ENCODE measurements around the gene OR10A6. TPM values are rescaled to one million over a fixed set of nuclear protein-coding genes. Genes with fewer than 3 reads are reported as not detected.

The OR10A6 gene, protein sequence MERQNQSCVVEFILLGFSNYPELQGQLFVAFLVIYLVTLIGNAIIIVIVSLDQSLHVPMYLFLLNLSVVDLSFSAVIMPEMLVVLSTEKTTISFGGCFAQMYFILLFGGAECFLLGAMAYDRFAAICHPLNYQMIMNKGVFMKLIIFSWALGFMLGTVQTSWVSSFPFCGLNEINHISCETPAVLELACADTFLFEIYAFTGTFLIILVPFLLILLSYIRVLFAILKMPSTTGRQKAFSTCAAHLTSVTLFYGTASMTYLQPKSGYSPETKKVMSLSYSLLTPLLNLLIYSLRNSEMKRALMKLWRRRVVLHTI
- not detected for polyA plus RNA-seq (2012; ENCODE audit: insufficient read depth, insufficient read length)

DNA sequence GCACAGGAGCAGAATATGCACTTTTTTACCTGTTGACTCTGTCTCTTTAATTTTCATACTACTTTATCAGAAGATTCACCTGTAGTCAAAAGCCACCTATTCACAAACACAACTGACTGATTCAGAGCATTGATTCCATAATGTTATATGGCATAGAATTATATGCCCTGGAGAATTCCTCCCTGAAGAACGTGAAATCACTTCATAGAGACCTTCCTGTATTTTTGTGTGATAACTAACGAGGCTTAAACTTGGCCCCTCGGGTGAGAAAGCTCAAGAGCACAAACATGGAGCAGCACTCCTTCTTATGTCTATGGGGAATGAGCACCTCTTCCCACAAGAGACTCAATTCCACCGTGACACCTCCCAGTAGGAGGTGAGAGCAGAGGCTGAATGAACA lies at the start of gene OR10A6:
Gene OR10A6 (minus strand): TSS at position 101 of the 400 bp plus-strand sequence. CDS start 2,606 bp downstream, outside the sequence.
- no peak within 1 kb of the TSS for H3K4me3 ChIP-seq (ENCODE audit: low read length)
- no peak for DNase-seq (ENCODE audit: low read depth, low spot score)

DNA sequence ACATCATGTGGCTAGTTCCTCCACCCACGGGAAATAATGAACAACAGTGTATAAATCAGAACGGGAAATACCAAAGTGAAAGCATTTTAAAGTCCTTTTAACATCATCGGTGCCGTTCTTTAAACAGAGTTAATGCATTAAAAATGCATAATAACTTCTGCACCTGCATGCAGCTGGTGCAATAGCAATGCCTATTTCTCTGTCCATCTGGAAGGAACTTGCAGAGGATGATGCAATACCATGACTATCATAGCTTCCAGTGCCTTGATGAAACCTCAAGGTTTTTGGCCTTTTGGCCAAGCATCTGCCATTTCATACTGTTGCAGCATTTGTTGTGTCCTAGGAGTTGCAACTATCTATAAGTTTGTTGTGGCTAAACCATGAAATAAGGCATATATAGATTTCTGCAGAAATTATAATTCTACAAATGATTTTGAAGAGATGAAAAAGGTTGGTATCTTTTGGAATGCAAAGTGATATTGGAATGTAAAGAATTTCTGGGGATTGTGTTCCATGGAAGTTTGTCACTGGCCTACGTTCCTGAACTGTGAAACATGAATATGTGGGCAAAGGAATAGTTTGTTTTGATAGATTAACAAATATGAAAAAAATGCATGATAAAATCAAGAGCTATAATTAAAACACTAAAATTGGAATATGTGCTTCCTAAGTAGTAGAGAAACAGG lies 46.3 kb upstream of the OR10A6 start:
- H3K4me3 ChIP-seq (ENCODE audit: low read length) = no peak overlapping the region
- no peak for DNase-seq (ENCODE audit: low read depth, low spot score)

DNA sequence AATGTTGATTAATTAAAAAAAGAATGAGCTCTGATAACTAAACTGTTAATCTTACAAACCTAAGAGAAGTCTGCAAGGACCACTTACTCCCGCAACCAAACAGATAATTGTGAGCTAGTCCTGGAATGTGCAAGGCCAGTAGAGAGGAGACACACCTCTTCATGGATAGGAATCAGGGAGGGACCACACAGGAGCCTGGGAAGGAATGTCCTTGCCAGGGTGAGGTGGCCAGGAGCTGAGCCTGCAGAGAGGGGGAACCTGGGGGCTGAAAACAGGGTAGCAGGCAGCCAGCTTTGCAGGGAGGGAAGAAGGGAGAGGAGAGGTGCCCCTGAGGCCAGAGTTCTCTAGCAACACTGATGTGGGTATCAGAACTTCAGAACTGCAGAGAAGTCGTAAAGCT lies 43.6 kb upstream of the OR10A6 start:
- H3K4me3 ChIP-seq (ENCODE audit: low read length) = no peak overlapping the region
- no peak for DNase-seq (ENCODE audit: low read depth, low spot score)

DNA sequence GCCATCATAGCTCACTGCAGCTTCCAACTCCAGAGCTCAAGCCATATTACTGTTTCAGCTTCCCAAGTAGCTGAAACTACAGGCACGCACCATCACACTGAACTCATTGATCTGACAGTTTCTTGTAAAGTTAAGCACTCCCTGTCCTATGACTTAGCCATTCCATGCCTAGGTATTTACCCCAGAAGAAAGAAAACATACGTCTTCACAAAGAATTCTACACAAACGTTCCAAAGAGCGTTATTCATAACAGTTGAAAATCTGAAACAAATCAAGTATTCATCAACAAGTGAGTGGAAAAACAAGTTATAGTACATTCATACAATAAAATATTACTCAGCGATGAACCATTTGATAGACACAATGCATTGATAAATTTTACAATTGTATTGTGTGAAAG lies 41.9 kb upstream of the OR10A6 start:
- no peak overlapping the region for H3K4me3 ChIP-seq (ENCODE audit: low read length)
- no peak for DNase-seq (ENCODE audit: low read depth, low spot score)

DNA sequence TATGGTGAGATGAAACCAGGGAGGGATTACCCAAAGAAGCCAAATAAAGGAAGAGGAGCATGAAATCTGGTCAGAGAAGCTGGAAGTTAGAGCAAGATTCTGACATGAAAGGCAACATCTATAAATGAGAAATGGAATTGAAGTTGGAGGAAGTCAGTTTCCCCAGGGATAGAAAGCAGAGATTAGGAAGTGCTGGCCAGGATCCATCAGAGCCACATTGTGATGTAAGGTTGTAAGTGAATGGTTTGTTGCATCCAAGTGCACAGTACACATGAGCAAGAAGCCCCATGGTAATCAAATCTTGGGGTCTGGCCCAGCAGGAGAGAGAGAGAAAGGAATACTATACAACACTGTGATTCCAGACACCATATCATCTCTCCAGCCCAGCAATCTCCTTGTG lies 40.8 kb upstream of the OR10A6 start:
- no peak for DNase-seq (ENCODE audit: low read depth, low spot score)
- no peak overlapping the region for H3K4me3 ChIP-seq (ENCODE audit: low read length)

DNA sequence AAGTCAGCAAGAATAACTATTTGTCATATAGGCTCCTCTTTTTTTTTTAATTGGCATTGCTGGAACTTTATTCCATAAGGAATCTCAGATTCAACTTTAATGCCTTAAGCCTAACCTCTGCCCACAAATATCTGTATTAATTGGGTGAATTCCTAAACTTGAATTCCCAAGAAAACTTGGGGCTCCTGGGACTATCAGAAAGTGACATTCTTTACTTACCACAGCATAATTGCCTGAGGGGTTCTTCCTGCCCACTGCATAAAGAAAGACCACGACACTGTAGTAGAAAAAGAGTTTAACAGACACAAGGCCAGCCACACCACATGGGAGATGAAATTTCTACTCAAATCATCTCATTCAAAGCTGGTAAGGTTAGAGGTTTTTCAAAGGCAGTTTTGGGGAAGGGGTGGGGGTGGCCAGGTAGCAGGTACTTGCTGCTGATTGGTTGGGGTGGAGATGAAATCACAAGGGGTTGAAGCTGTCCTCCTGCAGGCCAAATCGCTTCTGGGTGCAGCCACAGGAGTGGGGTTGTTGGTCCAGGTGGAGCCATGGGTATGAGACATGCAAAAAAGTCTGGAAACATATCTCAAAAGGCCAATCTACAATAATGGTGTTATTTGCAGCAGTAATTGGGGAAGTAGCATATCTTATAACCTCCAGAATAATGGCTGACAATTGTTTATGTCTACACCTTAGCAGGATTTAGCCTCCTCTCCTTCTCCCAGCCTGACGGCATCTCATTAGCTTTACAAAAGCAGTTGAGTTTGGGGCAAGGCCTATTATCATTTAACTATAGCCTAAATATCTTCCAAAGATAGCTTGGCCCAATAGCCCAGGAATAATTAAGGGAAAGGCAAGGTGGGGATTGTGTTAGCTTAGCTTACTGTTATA lies 38.9 kb upstream of the OR10A6 start:
- no peak for DNase-seq (ENCODE audit: low read depth, low spot score)
- H3K4me3 ChIP-seq (ENCODE audit: low read length) = no peak overlapping the region

DNA sequence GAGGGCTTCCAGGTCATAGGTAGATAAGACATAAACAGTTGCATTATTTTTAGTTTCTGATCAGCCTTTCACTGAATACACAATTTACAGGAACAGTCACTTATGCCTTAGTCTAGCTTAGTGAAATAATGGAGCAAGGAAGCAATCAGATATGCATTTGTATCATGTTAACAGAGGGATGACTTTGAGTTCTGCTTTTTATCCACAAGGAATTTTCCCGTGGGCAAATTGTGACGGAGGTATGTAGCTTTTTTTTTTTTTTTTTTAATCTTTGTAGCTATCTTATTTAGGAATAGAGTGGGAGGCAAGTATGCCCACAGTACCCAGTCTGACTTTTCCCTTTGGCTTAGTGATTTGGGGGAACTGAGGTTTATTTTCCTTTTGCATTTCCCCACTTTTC lies 37.6 kb upstream of the OR10A6 start:
- no peak overlapping the region for H3K4me3 ChIP-seq (ENCODE audit: low read length)
- no peak for DNase-seq (ENCODE audit: low read depth, low spot score)

DNA sequence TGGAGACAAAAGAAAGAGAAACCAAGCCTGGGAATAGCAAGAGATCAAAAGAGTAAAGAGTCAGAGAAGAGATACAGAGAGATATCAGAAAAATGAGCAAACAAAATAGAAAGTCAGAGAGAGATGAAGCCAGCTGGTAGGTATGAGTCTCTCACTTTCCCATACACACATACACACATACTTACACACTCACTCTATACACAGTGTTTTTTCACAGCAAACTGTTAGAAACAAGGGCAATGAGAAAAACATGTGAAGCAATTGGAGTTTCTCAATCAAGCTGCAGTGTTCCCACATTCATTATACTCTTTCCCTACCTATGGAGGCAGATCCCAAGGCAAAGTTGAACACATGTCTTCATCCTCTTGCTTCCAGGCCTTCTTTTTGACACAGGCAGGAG lies 36.8 kb upstream of the OR10A6 start:
- H3K4me3 ChIP-seq (ENCODE audit: low read length) = no peak overlapping the region
- DNase-seq (ENCODE audit: low read depth, low spot score) = no peak

DNA sequence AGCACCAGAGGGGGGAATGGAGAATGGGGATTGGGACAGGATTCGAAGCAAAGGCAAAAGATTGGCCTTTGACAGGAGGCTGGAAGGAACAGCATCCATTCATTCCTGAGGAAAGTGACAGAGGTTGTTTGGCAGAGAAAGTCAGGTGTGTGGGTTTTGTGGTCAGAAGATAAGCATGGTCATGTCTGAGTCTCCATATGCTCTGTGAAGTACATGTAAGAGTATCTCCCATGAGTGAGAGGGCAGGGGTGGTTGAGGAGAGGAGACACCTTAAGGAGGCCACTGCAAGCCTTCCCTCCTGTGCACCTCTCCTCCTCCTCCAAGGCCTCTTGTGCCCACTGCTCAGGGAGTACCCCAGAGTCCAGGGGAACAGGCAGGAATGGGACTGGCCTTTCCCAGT lies 36.0 kb upstream of the OR10A6 start:
- no peak overlapping the region for H3K4me3 ChIP-seq (ENCODE audit: low read length)
- DNase-seq (ENCODE audit: low read depth, low spot score) = no peak

DNA sequence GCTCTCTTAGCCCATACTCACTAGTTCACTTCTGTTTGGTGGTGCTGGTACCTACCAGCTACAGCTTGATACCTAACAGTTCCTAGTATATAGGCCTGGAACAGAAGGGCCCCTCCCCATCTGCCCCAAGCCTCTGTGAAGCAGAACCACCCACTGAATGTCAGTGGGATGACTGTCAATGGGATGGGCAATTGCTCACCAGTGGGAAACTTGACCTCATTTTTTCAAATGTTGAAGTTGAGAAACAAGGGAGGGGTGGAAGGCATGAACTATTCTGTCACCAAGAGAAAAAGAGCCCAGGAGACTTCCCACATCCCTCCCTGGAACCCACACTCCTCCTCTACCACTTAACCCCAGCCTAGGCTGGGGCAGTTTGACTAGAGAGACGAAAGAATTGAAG lies 34.3 kb upstream of the OR10A6 start, which contains the start of gene NLRP10:
Gene NLRP10 (minus strand): TSS at position 62 of the 400 bp plus-strand sequence. CDS start 1,952 bp downstream, outside the sequence.
- DNase-seq (ENCODE audit: low read depth, low spot score) = no peak
- H3K4me3 ChIP-seq (ENCODE audit: low read length) = no peak within 1 kb of the TSS

DNA sequence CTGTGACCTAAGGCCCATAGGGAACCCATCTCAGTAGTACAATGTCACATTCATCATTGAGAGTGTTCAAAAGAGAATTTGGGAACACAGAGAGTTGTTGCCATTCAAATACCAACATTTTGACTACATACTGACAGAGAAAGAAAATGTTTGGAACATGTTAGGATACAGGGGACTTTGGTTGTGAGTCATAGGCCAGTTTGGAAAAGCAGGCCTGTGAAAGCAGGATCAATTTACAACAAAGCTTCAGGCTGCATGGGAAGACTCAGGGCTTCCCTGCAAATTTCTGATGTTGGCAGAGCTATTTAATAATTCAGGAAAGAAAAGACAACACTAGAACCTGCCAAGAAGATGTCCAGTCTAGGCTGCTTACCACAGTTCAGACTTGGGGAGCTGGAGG lies 33.8 kb upstream of the OR10A6 start:
- H3K4me3 ChIP-seq (ENCODE audit: low read length) = no peak overlapping the region
- no peak for DNase-seq (ENCODE audit: low read depth, low spot score)

DNA sequence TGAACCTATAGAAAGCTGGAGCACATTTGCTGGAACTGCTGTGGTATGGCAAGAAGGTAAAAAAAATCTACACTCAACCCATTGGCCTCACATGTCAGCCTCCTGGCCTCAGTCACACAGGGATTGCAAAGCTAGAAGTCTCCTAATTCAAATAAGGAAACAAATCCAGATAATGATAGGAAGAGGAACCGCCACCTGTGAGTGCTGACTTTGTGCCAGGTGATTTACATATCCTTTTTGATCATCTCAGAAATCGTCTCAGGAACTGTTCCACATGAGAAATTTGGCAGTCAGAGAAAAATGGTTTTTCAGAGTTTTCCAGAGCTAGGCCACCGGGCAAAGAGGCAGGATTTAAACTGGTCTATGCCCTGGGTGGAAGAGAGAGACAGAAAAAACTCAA lies 33.2 kb upstream of the OR10A6 start:
- no peak overlapping the region for H3K4me3 ChIP-seq (ENCODE audit: low read length)
- DNase-seq (ENCODE audit: low read depth, low spot score) = no peak

DNA sequence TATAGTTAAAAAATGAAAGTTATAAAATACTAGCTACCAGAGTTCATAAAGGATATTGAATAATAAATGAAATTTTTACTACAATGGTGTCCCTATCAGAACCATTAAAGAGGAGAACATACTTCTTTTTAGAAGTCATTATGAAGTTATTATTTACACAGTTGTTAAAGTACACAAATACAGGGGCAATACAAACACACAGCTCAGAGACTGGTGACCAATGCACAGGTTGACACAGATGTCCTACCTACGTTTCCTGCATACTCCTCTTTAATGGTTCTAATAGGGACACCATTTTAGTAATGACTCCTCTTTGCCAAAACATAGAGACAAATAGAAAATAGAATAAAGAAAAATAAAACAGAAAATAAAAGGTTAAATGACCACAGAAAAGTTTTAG lies 24.1 kb upstream of the OR10A6 start:
- no peak for DNase-seq (ENCODE audit: low read depth, low spot score)
- H3K4me3 ChIP-seq (ENCODE audit: low read length) = no peak overlapping the region

DNA sequence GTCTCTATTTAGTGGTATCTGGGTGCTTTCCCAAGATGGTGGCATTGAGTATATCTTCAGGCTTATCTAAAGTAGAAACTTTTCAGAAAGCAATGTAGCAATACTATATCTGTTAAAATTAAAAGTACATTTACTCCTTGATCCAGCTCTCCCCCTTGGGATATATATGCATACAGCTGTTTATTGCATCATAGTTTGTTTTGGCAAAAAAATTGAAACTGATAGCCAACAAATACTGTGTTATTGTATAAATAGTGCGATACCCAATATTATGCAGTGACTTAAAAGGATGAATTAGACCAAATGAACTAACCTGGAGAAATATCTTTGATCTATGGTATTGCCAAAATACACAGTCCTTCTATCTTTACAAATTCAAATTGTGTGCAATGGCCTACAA lies 18.9 kb upstream of the OR10A6 start:
- no peak for DNase-seq (ENCODE audit: low read depth, low spot score)
- H3K4me3 ChIP-seq (ENCODE audit: low read length) = no peak overlapping the region

DNA sequence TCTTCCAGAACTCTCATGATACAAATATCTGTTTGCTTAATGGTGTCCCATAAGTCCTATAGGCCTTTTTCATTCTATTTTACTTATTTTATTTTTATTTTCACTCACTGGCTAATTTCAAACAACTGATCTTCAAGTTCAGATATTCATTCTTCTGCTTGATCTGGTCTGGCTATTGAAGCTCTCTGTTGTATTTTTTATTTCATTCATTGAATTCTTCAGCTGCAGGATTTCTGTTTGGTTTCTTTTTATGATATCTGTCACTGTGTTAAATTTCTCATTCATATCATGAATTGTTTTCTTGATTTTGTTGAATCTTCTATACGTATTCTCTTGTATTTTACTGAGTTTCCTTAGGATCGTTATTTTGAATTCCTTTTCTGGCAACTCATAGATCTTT lies 13.1 kb upstream of the OR10A6 start:
- DNase-seq (ENCODE audit: low read depth, low spot score) = no peak

DNA sequence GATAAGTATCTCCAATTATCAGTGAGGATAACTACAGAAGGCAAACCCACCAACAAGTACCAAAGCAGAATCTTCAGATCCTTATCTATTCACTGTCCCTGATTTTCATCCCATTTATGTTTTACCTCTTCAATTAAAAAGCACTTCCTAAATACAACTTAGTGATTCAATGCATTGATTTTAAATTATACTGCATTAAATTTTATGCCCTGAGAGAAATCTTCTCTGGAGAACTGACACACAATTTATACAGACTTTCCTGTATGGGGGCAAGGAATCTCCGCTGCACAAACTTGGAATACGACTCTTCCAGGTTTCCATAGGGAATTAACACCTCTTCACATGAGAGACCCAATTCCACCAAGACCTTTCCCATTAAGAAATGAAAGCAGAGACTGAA lies 10.5 kb upstream of the OR10A6 start, which contains the start of gene OR10A3:
Gene OR10A3 (minus strand): TSS at position 101 of the 400 bp plus-strand sequence. CDS start 2,188 bp downstream, outside the sequence.
- DNase-seq (ENCODE audit: low read depth, low spot score) = no peak
- H3K4me3 ChIP-seq (ENCODE audit: low read length) = no peak within 1 kb of the TSS

More for the DNA sequence above, 13.1 kb upstream of the OR10A6 start:
- H3K4me3 ChIP-seq (ENCODE audit: low read length) = no peak overlapping the region

DNA sequence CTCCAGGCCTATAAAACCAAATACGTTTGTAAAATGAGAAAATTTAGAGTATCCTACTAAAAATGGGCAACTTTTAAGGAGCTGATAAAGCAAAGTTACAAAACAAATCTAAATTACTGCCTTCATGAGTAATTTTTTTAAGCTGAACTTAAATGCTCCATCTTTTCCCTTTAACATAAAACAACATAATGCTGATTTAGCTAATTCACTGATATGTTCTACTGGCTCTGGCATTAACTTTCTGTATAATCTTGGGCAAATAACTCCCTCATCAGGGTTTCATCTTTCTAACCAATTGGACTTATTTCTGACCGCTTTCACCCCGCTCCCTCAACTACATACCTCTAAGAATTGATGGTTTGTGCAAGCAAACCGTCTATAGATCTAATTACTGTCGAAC lies 10.1 kb upstream of the OR10A6 start:
- DNase-seq (ENCODE audit: low read depth, low spot score) = no peak
- no peak overlapping the region for H3K4me3 ChIP-seq (ENCODE audit: low read length)

DNA sequence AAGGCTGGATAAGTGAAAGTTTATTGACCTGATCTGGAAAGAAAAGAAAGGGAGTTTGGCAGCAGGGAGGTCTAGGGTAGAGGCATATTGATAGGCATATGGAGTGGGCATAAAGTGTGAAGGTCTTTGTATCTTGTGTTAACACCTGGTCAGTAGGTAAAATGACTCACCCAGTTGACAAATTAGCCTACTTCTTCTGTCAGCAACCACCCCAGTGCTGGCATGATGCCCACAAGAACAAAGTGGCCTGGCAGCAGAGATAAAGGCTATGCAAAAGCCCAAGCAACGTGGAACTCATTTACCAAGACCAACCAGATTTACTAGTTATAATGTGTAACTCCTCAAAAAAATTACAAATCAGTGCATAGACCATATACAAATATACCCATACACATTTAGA lies 5.5 kb upstream of the OR10A6 start:
- DNase-seq (ENCODE audit: low read depth, low spot score) = no peak
- no peak overlapping the region for H3K4me3 ChIP-seq (ENCODE audit: low read length)

DNA sequence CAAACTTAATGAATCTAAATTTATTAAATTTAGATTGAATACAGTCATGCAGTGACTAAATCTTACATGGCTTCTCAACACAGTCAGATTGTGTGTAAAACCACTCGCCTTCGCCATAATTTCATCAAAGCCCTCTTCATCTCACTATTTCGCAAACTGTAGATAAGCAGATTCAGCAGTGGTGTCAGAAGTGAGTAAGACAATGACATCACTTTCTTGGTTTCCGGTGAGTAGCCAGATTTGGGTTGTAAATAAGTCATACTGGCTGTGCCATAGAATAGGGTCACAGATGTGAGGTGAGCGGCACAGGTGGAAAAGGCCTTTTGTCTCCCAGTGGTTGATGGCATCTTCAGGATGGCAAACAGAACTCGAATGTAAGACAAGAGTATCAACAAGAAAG lies 3.4 kb downstream of the OR10A6 start:
- H3K4me3 ChIP-seq (ENCODE audit: low read length) = no peak overlapping the region
- no peak for DNase-seq (ENCODE audit: low read depth, low spot score)

DNA sequence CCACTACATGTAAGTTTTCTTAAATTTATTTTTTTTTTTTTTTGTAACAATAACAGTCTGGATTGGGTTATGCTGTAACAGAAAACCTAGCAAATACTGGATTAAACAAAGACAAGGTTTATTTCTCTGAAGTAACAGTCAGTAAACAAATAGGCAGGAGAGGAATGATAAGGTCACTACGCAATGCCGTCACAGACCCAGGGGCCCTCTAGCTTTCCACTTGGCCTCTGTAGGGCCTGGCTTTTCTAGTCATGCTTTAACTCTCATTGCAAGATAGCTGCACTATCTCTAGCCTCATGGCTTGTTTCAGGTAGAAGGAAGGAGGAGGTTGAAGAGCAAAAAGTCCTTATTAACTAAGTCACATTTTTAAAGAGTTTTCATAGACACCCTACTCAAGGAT lies 6.5 kb downstream of the OR10A6 start:
- no peak overlapping the region for H3K4me3 ChIP-seq (ENCODE audit: low read length)
- DNase-seq (ENCODE audit: low read depth, low spot score) = no peak
